NCI-H446 (cell line): ENCODE results near the gene SLC34A3.

Experiments used
- DNase-seq, 2 experiments: peaks; one replicate each; lab custom pipeline; 2025; lab: John Stamatoyannopoulos, UW

SLC34A3 gene

DNA sequence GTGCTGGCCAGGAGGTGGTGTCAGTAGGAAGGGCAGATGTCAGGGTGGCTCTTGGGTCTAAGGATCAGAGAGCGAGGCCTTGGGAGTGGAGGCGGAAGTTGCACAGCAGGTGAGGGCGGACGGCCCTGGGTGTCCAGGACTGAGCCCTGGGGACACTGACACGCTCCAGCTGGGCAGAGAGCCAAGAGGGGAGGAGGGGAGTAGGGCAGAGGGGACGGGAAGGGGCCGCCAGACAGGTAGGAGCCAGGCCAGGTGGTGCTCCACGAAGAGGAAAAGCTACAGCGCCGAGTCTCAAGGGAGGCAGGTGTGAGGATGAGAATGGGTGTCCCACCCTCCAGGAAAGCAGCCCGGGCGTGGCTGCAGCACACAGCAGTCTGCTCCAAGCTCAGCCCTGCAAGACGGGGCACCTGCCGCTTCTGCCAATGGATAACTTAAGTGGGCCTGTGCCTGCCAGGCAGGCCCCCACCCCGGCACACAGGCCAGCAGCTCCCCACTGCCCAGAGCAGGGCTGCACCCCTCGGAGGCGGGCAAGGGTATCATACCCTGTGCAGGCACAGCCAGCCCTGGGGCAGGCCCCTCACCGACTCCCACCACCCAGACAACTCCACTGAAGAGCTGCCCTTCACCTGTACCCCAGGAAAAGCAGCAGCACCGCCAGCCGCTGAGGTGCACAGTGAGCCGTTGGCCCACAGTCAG lies 35.0 kb upstream of the SLC34A3 start:
- no peak for DNase-seq

DNA sequence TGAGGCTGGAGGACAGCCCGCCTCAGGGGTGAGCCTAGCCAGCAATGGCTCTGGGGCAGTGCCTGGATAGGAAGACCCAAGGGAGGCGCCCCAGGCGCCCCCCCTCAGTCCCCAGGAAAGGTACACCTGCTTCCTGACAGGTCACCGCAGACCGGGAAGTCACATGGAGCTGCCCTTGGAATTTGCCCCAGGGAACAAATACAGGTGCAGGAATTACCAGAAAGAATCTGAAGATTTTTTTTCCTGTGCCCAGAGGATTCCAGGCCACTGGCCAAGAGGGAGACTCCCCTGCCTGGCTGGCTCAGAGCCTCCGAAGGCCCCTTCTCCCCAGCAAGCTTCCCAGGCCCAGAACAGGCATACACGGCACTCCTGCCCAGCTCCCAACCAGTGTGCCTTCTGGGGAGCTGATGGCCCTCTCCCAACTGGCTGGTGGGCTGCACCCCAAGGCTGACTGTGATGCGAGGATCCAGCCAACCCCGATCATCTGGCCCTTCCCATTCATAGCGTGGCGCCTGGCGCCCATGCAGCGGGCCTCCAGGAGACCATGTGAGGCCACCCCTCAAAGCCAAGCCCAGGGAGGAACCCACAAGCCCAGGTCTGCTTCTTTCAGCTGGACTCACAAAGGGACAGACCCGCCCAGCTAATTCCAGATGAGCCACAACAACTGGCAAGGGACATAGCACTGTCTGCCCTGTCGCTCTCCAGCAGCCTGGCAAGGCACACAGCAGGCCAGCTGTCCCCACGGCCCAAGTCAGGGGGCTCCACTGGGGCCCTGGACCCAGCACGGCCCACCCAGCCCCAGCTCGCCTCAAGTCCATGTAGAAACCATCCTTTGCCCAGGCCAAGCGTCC lies 32.4 kb upstream of the SLC34A3 start:
- no peak for DNase-seq

DNA sequence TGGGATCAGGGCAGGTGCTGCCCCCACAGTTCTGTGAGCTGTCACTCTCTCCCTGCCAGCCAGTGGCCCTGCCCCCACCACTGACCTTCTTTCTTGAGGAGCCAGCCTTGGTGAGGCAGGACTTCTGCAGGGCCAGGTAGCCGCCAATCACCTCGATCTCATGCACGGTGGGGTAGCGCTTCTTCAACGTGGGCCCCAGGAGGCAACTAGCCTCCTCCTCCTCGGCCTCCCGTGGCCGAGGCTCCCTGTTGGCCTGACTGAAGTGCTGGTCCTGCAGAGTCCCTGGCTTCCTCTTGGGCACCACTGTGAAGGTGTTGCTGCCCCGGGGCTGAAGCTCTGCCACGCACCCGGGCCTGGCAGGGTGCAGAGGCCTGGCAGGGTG lies 31.8 kb upstream of the SLC34A3 start:
- no peak for DNase-seq

DNA sequence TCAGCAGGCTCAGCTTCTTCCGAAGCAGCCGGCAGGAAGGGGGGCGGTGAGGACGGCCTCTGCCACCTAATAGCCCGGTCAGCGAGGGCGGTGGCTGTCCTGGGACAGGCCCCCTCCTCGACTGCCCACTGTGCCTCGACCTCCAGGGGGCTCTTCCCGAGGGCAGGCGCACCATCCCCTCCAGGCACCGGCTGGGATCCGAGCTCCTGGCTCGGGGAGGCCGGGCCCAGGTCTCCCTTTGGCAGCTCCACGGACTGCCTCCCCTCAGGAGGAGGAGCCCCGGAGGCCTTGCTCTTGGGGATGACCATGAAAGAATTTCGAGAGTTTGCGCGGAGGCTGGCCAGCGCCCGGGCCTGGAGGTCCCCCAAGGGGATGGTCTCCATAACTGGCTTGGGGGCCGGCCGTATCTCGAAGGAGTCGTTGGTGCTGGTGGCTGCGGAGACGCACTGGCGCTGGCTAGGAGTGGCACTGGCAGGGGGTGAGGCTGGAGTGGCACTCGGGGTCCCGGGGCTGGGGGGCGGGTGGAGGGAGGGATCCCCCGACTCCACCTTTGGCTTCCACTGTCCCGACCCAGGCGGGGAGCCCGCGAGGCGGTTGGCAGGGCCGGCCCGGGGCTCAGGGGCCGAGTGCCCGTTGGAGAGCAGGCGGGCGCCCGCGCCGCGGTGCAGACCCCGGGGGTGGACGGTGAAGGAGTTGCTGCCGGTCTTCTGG lies 31.1 kb upstream of the SLC34A3 start:
- DNase-seq, result no peak

DNA sequence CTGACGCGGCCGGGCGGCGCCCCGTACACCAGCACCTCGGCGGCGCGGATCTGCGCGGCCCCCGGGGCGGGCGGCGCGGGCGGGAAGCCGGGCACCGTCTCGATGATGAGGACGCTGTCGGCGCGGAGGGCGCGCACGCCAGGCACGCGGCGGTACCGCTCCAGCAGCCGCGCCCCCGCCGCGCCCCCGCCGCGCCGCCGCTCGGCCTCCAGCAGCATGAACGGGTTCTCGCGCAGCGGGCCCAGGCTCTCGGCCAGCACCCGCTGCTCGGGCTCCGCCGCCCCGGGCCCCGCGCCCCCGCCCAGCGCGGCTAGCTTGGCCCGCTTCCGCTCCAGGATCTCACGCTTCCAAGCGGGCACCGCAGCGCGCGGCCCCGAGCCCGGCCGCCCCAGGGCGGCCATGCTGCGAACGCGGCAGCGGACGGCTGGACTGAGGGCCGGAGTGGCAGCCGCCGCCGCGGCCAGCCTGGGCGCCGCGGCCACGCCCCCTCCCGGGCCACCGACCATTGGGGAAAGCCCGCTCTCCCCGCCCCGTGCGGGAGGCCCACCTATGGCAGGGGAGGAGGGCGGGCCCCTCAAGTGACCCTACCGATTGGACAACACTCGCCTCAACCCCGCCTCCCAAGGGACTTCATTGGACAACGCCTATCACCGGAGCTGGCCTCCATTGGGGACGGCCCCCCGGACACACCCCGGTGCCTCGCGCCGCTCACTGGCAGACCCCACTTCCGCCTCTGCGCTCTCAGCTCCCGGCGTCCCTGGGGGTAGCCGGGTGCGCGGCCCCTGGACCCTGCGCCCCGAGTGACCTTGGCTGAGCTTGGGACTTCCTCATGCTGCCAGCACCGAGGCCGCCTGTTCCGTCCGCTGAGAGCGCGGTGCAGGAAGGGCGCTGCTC lies 30.1 kb upstream of the SLC34A3 start, which contains the start of gene TPRN:
Gene TPRN, minus strand, starts transcription at position 431 of the 894 bp plus-strand sequence. Its CDS starts 30 bp downstream, at position 401.
- peak; percentile 96 to 97 for DNase-seq

- DNase-seq, result no peak
These were observed 29.4 kb upstream of the SLC34A3 start for GRCh38 chr9:137201205-137201868.

DNA sequence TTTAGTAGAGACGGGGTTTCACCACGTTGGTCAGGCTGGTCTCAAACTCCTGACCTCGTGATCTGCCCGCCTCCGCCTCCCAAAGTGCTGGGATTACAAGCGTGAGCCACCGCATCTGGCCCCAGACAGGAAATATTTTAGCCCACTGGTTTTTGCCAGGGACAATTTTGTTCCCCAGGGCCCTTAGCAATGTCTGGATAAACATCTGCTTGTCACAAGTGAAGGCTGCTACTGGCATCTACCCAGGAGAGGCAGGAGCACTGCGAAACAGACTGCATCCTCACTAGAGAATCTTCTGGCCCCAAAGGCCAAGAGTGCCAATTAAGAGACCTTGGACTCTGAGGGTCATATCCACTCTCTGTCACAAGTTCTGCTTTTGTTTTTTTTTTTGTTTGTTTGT lies 27.7 kb upstream of the SLC34A3 start:
- no peak for DNase-seq

GRCh38 chr9:137204731-137205125 lies 26.0 kb upstream of the SLC34A3 start:
- no peak for DNase-seq

- DNase-seq, result peak; percentile 33 to 73
These were observed 25.3 kb upstream of the SLC34A3 start, which contains the start of the genes NDOR1 and TMEM203 for GRCh38 chr9:137205126-137206069. TSS of gene NDOR1 (plus strand) at chr9:137205700. CDS start at chr9:137205778, 78 bp downstream. TSS of gene TMEM203 (minus strand) at chr9:137205648. CDS start at chr9:137205414, 234 bp downstream.

- no peak for DNase-seq
These were observed 24.1 kb upstream of the SLC34A3 start for GRCh38 chr9:137206602-137207001.

- no peak for DNase-seq
These were observed 19.2 kb upstream of the SLC34A3 start for GRCh38 chr9:137211532-137211931.

- DNase-seq, result no peak
These were observed 18.2 kb upstream of the SLC34A3 start for GRCh38 chr9:137212520-137212919.

DNA sequence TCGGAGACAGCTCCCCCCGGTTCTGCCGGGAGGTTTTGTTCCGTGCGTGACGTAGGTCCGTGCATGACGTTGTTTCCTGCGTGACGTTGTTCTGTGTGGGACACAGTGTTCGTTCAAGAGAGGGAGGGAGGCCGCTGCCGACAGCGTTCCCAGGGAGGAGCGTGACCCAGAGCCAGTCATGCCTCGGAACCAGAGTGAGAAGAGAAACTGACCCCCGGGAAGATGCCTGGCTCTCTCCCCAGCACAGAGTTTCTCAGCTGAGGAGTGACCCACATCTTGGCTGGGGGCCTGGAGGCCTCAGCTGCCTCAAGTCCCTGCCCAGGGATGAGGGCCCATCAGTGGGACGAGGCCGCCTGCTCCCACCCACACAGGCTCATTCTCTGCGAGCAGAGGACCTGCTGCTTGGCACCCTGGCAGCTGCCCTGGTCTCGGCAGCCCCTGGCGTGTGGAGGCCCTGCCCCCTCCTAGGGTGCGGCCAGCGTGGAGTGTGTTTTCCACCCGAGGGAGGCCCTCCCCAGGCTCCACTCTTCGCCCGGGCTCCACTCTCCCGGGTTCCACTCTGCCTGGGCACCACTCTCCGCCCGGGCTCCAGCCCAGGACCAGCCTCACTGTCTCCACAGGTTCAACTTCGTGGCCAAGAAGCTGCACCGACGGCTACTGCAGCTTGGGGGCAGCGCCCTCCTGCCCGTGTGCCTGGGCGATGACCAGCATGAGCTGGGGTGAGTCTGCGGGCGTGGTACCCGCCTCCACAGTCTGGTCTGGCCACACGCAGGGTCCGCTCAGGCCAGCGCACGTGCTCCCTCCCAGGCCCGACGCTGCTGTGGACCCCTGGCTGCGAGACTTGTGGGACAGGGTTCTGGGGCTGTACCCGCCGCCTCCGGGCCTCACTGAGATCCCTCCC lies 17.3 kb upstream of the SLC34A3 start:
- DNase-seq, result no peak

- DNase-seq, result no peak
These were observed 16.1 kb upstream of the SLC34A3 start for GRCh38 chr9:137214620-137215019.

GRCh38 chr9:137215196-137215986 lies 15.3 kb upstream of the SLC34A3 start:
- no peak for DNase-seq

- no peak for DNase-seq
These were observed 14.3 kb upstream of the SLC34A3 start for GRCh38 chr9:137216188-137216965.
